Smooth muscle cell (in vitro differentiated cells): ENCODE data around the gene ISL2. TPM values are rescaled to one million over a fixed set of nuclear protein-coding genes. Genes with fewer than 3 reads are reported as not detected.
"Not testable (repeated sequence)": the region's sequence is repeated elsewhere in the genome, so short reads cannot be mapped to it uniquely, and the experiment has no call there.

Source experiments
- DNase-seq: peaks from one replicate; lab custom pipeline; 2025; ENCODE audit not compliant: unreplicated experiment; lab: John Stamatoyannopoulos, UW
- H2AFZ ChIP-seq: fragments of 200-600 bp; sonication (generic); 2 replicates; pipeline ENCODE4 v1.6.0; 2016; ENCODE audit warnings: antibody characterized with exemption, low read depth, mild to moderate bottlenecking
- H3F3A ChIP-seq: fragments of 200-600 bp; sonication (generic); 2 replicates; pipeline ENCODE4 v1.6.0; 2017; ENCODE audit warnings: antibody characterized with exemption, low read depth
- H3K27ac ChIP-seq: fragments of 200-600 bp; sonication (generic); 2 replicates; pipeline ENCODE4 v1.5.1; 2016; ENCODE audit warnings: low read depth, mild to moderate bottlenecking
- H3K27me3 ChIP-seq: fragments of 200-600 bp; sonication (generic); 2 replicates; pipeline ENCODE4 v1.6.1; 2016; ENCODE audit warnings: low read depth, mild to moderate bottlenecking
- H3K36me3 ChIP-seq: fragments of 200-600 bp; sonication (generic); 2 replicates; pipeline ENCODE4 v1.5.1; 2016; ENCODE audit warnings: low read depth
- H3K4me1 ChIP-seq: fragments of 200-600 bp; sonication (generic); 2 replicates; pipeline ENCODE4 v1.5.1; 2016; ENCODE audit warnings: low read depth
- H3K4me2 ChIP-seq: fragments of 200-600 bp; sonication (generic); 2 replicates; pipeline ENCODE4 v1.6.0; 2016; ENCODE audit warnings: mild to moderate bottlenecking
- H3K4me3 ChIP-seq: fragments of 200-600 bp; sonication (generic); 2 replicates; pipeline ENCODE4 v1.5.1; 2016; ENCODE audit warnings: mild to moderate bottlenecking
- H3K79me2 ChIP-seq: fragments of 200-600 bp; sonication (generic); 2 replicates; pipeline ENCODE4 v1.6.0; 2016; ENCODE audit warnings: low read depth, mild to moderate bottlenecking
- H3K9ac ChIP-seq: fragments of 200-600 bp; sonication (generic); 2 replicates; pipeline ENCODE4 v1.6.0; 2016; ENCODE audit warnings: low read depth
- H3K9me3 ChIP-seq: fragments of 200-600 bp; sonication (generic); replicated peaks from 2 replicates; pipeline ENCODE4 v1.5.1; 2016; ENCODE audit warnings: low read depth
- H4K20me1 ChIP-seq: fragments of 200-600 bp; sonication (generic); 2 replicates; pipeline ENCODE4 v1.6.0; 2016; ENCODE audit warnings: low read depth
- CTCF ChIP-seq: fragments of 200-600 bp; sonication (generic); IDR thresholded peaks from 2 replicates; pipeline ENCODE4 v1.5.1; 2017; ENCODE audit warnings: borderline replicate concordance, mild to moderate bottlenecking, antibody characterized with exemption; ENCODE audit not compliant: insufficient read depth, poor library complexity, severe bottlenecking
- WGBS: methylation state at CpG from one replicate; pipeline ENCODE4 v1.1.7; 2016; ENCODE audit warnings: low lambda C conversion rate; 5-methylcytosine and 5-hydroxymethylcytosine counted together
- polyA plus RNA-seq: library from polyadenylated mRNA; unstranded; fragments of >200 nt; fragmentation: Nextera tagmentation; extraction: Ambion mirVana; gene quantifications from 2 replicates; pipeline ENCODE4 v1.2.1, GENCODE V29; 2016
- total RNA-seq: library from RNA; depleted of rRNA; stranded (reverse); fragments of >200 nt; gene quantifications from 2 replicates; pipeline ENCODE4 v1.2.3, GENCODE V29; 2014

ISL2 gene
- total and polyA plus RNA-seq, 2 experiments from 2014 or later = 0.22 TPM; not detected in 1

DNA sequence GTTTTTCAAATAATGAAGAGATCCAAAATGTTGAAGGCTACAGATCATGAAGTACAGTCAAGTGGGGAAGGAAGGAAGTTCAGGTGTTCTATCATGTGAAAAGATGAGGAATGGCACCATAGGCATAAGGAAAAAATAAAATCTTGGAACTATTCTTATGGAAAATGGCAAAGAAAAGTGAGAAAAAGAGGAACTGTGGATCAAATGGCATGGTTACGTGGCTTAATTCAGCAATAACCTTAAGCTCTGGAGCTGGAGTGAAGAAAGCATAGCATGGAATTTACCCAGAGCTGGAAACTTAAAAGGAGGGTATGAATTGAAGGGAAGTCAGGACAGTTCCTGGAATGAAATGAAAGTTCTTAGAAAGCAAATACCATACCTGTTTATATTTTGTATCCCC is 39.7 kb upstream of the ISL2 start:
- Histone ChIP-seq H3K4me3 (no peak overlapping the region), H4K20me1 (peaks cover 97% of the 10 kb centered on the region), H3K79me2 (peaks cover 93% of the 10 kb centered on the region)

DNA sequence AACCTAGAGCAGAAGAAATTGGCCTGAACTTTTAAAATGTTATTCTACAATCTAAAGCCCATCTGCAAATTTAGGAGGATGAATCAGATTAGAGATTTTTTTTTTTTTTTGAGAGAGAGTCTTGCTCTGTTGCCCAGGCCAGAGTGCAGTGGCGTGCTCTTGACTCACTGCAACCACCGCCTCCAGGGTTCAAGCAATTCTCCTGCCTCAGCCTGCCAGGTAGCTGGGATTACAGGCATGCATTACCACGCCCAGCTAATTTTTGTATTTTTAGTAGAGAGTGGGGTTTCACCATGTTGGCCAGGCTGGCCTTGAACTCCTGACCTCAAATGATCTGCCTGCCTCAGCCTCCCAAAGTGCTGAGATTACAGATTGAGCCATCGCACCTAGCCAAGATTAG is 38.6 kb upstream of the ISL2 start:
- not testable (repeated sequence) for H3F3A ChIP-seq, H3K4me1 ChIP-seq, H3K36me3 ChIP-seq, H3K9ac ChIP-seq, H3K9me3 ChIP-seq, H2AFZ ChIP-seq, H3K27ac ChIP-seq, H3K27me3 ChIP-seq, DNase-seq, H3K4me2 ChIP-seq, H3K4me3 ChIP-seq
- WGBS = 96% methylated on average over 4 of the region's 4 CpGs
- Histone ChIP-seq H4K20me1 (peaks cover 98% of the 10 kb centered on the region), H3K79me2 (peaks cover 95% of the 10 kb centered on the region)

More for the DNA sequence above, 39.7 kb upstream of the ISL2 start:
- H3K36me3 ChIP-seq = no peaks in the 10 kb centered on the region
- no peak overlapping the region for H2AFZ ChIP-seq
- WGBS = 100% methylated on average over 1 of the region's 1 CpG
- H3F3A ChIP-seq = no peaks in the 10 kb centered on the region
- H3K9me3 ChIP-seq = no peaks in the 10 kb centered on the region
- TF ChIP-seq CTCF = no peak
- H3K4me1 ChIP-seq = no peaks in the 10 kb centered on the region
- H3K9ac ChIP-seq = no peak overlapping the region
- H3K4me2 ChIP-seq = no peak overlapping the region
- DNase-seq = no peak
- no peak overlapping the region for H3K27ac ChIP-seq
- no peaks in the 10 kb centered on the region for H3K27me3 ChIP-seq

GRCh38 chr15:76298986-76299385 is 37.6 kb upstream of the ISL2 start:
- Histone ChIP-seq H3K9me3 (no peaks in the 10 kb centered on the region), H3K27me3 (no peaks in the 10 kb centered on the region), H3K4me1 (no peaks in the 10 kb centered on the region), H3K4me2 (no peak overlapping the region), H3K36me3 (no peaks in the 10 kb centered on the region), H3F3A (no peaks in the 10 kb centered on the region), H3K9ac (no peak overlapping the region), H2AFZ (no peak overlapping the region), H4K20me1 (peaks cover 98% of the 10 kb centered on the region), H3K27ac (no peak overlapping the region), H3K4me3 (no peak overlapping the region), H3K79me2 (peaks cover 96% of the 10 kb centered on the region)
- DNase-seq = no peak
- no peak for TF ChIP-seq CTCF
- WGBS = 94% methylated on average over 3 of the region's 3 CpGs

GRCh38 chr15:76299786-76300185 is 36.8 kb upstream of the ISL2 start:
- no peaks in the 10 kb centered on the region for H3K27me3 ChIP-seq
- H3F3A ChIP-seq = no peaks in the 10 kb centered on the region
- no peaks in the 10 kb centered on the region for H3K9me3 ChIP-seq
- no peak overlapping the region for H3K27ac ChIP-seq
- peaks cover 98% of the 10 kb centered on the region for H4K20me1 ChIP-seq
- no peaks in the 10 kb centered on the region for H3K4me1 ChIP-seq
- no peak overlapping the region for H3K4me3 ChIP-seq
- no peaks in the 10 kb centered on the region for H3K36me3 ChIP-seq
- no peak for TF ChIP-seq CTCF
- DNase-seq = no peak
- 92% methylated on average over 1 of the region's 1 CpG for WGBS
- H3K9ac ChIP-seq = no peak overlapping the region
- H2AFZ ChIP-seq = no peak overlapping the region
- H3K4me2 ChIP-seq = no peak overlapping the region
- peaks cover 97% of the 10 kb centered on the region for H3K79me2 ChIP-seq
